Measurements from ENCODE around the gene ACACB. TPM values are rescaled to one million over a fixed set of nuclear protein-coding genes. Genes with fewer than 3 reads are reported as not detected.

ACACB gene
- total RNA-seq, 4 donors from 2014 or later = 56.0 to 179 (median 152) TPM

DNA sequence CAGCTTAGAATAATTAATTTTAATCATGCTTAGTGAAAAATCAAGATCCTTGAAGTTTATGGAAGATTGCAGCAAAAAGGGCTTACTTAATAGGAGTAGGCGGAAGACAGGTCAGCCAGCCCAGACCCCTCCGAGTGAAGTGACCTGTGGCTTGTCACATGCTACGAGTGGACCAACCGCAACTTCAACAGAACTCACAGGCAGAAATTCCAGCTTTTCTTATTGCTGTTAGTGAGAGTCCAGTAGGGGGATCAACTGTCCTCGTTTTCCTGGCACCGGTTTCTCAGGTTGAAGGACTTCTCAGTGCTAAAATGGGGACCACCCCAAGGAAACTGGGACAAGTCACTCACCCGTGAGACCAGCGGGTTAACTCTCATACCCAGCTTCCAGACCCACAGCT lies 72.9 kb downstream of the ACACB start:
- no peak for DNase-seq
- Histone ChIP-seq H3K4me1 (no peaks in the 10 kb centered on the region), H3K36me3 (peaks cover 0 to 96% (median 0%) of the 10 kb centered on the region in 3 donors), H3K27me3 (no peaks in the 10 kb centered on the region), H3K4me3 (no peak overlapping the region), H3K9me3 (no peaks in the 10 kb centered on the region), H3K27ac (no peak overlapping the region)
- TF ChIP-seq, protein P1, sequence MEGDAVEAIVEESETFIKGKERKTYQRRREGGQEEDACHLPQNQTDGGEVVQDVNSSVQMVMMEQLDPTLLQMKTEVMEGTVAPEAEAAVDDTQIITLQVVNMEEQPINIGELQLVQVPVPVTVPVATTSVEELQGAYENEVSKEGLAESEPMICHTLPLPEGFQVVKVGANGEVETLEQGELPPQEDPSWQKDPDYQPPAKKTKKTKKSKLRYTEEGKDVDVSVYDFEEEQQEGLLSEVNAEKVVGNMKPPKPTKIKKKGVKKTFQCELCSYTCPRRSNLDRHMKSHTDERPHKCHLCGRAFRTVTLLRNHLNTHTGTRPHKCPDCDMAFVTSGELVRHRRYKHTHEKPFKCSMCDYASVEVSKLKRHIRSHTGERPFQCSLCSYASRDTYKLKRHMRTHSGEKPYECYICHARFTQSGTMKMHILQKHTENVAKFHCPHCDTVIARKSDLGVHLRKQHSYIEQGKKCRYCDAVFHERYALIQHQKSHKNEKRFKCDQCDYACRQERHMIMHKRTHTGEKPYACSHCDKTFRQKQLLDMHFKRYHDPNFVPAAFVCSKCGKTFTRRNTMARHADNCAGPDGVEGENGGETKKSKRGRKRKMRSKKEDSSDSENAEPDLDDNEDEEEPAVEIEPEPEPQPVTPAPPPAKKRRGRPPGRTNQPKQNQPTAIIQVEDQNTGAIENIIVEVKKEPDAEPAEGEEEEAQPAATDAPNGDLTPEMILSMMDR (IDR thresholded peaks at IDR 0.05) = no peak
- no peak for TF ChIP-seq POLR2A (IDR thresholded peaks at IDR 0.05)

DNA sequence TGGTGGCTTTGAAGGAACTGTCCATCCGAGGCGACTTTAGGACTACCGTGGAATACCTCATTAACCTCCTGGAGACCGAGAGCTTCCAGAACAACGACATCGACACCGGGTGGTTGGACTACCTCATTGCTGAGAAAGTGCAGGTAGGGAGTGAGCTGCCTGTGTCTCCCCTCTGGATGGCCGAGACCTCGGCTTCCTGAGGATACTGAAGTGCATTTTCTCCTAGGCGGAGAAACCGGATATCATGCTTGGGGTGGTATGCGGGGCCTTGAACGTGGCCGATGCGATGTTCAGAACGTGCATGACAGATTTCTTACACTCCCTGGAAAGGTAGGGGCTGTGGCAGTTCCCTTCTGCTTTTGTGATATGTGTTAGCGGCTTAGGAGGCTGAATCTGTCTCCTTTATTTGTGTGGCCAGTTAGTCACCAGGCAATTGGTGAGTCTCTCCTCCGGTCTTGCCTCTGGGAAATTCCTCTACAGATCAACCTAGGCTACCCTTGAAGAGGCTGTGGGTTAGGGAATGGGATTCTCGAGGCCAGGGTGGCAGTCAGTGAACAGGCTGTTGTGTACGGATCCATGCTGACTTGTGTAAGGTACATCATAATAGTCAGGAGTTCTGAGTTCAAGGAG lies 75.3 kb downstream of the ACACB start:
- H3K27me3 ChIP-seq = no peaks in the 10 kb centered on the region
- no peak for DNase-seq
- no peaks in the 10 kb centered on the region for H3K9me3 ChIP-seq
- H3K4me3 ChIP-seq = no peak overlapping the region
- H3K36me3 ChIP-seq = peaks cover 0 to 97% (median 0%) of the 10 kb centered on the region in 3 donors
- no peak overlapping the region for H3K27ac ChIP-seq
- TF ChIP-seq, protein P1 (IDR thresholded peaks at IDR 0.05) = no peak
- TF ChIP-seq POLR2A (IDR thresholded peaks at IDR 0.05) = no peak
- no peaks in the 10 kb centered on the region for H3K4me1 ChIP-seq

DNA sequence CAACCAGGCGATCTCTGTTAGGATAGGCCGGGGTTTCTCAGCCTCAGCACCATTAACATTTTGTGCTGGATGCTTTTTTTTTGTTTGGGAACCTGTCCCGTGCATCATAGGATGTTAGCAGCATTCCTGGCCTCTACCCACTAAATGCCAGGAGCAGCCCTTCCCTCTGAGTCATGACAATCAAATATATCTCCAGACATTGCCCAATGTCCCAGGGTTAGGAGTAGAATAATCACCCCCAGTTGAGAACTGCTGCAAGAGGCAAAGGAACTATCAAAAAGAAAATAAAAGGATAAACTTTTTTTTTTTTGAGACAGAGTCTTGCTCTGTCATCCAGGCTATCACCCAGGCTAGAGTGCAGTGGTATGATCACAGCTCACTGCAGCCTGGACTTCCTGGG lies 76.0 kb downstream of the ACACB start:
- no peak overlapping the region for H3K27ac ChIP-seq
- H3K4me1 ChIP-seq = no peaks in the 10 kb centered on the region
- no peak for TF ChIP-seq POLR2A (IDR thresholded peaks at IDR 0.05)
- TF ChIP-seq, protein P1 (IDR thresholded peaks at IDR 0.05) = no peak
- no peak overlapping the region for H3K4me3 ChIP-seq
- DNase-seq = no peak
- peaks cover 0 to 97% (median 0%) of the 10 kb centered on the region in 3 donors for H3K36me3 ChIP-seq
- H3K27me3 ChIP-seq = no peaks in the 10 kb centered on the region
- H3K9me3 ChIP-seq = no peaks in the 10 kb centered on the region

DNA sequence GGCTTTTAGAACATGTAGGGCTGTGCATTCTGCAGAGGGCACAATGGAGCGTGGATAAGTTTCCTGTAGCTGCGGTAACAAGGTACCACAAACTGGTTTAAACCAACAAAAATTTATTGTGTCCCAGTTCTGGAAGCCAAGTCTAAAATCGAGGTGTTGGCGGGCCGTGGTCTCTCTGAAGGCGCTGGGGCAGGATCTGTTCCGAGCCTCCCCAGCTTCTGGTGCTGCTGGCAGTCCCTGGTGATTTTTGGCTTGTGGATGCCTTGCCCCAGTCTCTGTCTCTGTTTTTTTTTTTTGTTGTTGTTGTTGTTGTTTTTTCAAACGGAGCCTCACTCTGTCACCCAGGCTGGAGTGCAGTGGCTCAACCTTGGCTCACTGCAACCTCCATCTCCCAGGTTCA lies 77.5 kb downstream of the ACACB start:
- TF ChIP-seq, protein P1 (IDR thresholded peaks at IDR 0.05) = no peak
- TF ChIP-seq POLR2A (IDR thresholded peaks at IDR 0.05) = no peak
- Histone ChIP-seq H3K4me1 (peaks cover 0 to 6% (median 0%) of the 10 kb centered on the region in 4 donors), H3K27ac (no peak overlapping the region), H3K27me3 (no peaks in the 10 kb centered on the region), H3K9me3 (no peaks in the 10 kb centered on the region), H3K4me3 (no peak overlapping the region), H3K36me3 (peaks cover 0 to 90% (median 0%) of the 10 kb centered on the region in 3 donors)
- DNase-seq = no peak

DNA sequence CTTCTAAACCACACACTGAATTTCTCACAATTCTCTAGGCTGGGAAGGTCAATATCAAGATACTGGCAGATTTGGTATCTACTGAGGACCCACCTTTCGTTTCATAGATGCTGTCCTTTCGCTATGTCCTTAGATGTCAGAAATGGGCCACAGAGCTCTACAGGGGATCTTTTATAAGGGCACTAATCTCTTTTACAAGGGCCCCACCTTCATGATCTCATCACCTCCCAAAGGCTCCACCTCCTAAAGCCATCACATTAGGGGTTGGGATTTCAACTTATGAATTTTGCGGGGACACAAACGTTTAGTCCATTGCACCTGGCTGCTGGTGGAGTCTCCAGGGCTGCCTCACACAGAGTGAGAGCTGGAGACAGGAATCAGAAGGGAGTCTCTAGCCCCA lies 79.9 kb downstream of the ACACB start:
- Histone ChIP-seq H3K27me3 (no peaks in the 10 kb centered on the region), H3K4me1 (peaks cover 0 to 6% (median 0%) of the 10 kb centered on the region in 4 donors), H3K9me3 (no peaks in the 10 kb centered on the region), H3K36me3 (peaks cover 0 to 88% (median 3%) of the 10 kb centered on the region in 3 donors), H3K27ac (no peak overlapping the region), H3K4me3 (no peak overlapping the region)
- no peak for DNase-seq
- TF ChIP-seq POLR2A (IDR thresholded peaks at IDR 0.05) = no peak

DNA sequence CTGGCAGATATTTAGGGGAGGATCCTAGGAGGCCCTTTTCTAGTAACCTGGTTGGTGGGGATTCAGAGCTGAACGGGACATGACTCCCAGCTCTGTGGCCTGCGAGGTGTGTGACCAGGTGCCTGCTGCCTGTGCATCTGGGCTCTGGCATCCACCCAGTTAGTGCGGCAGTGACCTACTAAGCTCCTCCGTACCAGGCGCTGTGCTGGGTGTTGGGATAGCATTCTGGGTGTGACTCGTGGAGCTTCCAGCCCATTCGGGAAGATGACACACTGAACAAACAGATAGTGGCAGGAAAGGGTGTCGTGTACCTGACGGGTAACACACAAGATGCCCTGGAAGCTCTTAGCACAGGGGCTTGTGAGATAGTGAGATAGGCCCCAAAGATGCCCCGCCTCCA lies 80.9 kb downstream of the ACACB start:
- DNase-seq = no peak
- H3K9me3 ChIP-seq = no peaks in the 10 kb centered on the region
- H3K4me3 ChIP-seq = no peak overlapping the region
- H3K27me3 ChIP-seq = no peaks in the 10 kb centered on the region
- H3K36me3 ChIP-seq = peaks cover 0 to 88% (median 3%) of the 10 kb centered on the region in 3 donors
- H3K4me1 ChIP-seq = peaks cover 0 to 6% (median 0%) of the 10 kb centered on the region in 4 donors
- no peak overlapping the region for H3K27ac ChIP-seq
- TF ChIP-seq, protein P1 (IDR thresholded peaks at IDR 0.05) = no peak
- no peak for TF ChIP-seq POLR2A (IDR thresholded peaks at IDR 0.05)

Measured in Peyer's patch (tissue), 4 donors.